Thyroid gland (tissue), 4 donors: ENCODE data around the gene ALOXE3. TPM values are rescaled to one million over a fixed set of nuclear protein-coding genes. Genes with fewer than 3 reads are reported as not detected.

ENCODE experiments used
- DNase-seq, 2 donors: peaks; one replicate each; pipeline ENCODE4 v3.0.0-alpha.2; 2019
- H3K27ac ChIP-seq, 3 donors: fragments of 200-600 bp; sonication (generic); 1 replicate in 2 of 3; 2 replicates in 1 of 3; pipeline ENCODE4 v1.5.1; 2016 to 2019; ENCODE audit warnings: mild to moderate bottlenecking in 1 of 3, moderate library complexity in 1 of 3
- H3K27me3 ChIP-seq: fragments of 200-600 bp; sonication (generic); one replicate; pipeline ENCODE4 v1.5.1; 2019
- H3K36me3 ChIP-seq, 2 donors: fragments of 200-600 bp; sonication (generic); one replicate each; pipeline ENCODE4 v1.5.1; 2016 to 2019
- H3K4me1 ChIP-seq, 2 donors: fragments of 200-600 bp; sonication (generic); one replicate each; pipeline ENCODE4 v1.5.1; 2017 to 2019
- H3K4me3 ChIP-seq, 3 donors: fragments of 200-600 bp; sonication (generic); replicated peaks in 1 of 3; 1 replicate in 2 of 3; 2 replicates in 1 of 3; pipeline ENCODE4 v1.5.1; 2016; ENCODE audit warnings: mild to moderate bottlenecking in 1 of 3
- H3K9me3 ChIP-seq: fragments of 200-600 bp; sonication (generic); one replicate; pipeline ENCODE4 v1.5.1; 2017
- POLR2A ChIP-seq, 2 donors: fragments of 450-650 bp; IDR thresholded peaks; one replicate each; pipeline ENCODE4 v1.6.1; 2017; ENCODE audit warnings: antibody characterized with exemption in 2 of 2, mild to moderate bottlenecking in 2 of 2, moderate library complexity in 1 of 2
- WGBS, 2 donors: methylation state at CpG; one replicate each; pipeline ENCODE4 v1.1.5; 2017; 5-methylcytosine and 5-hydroxymethylcytosine counted together
- intact Hi-C: fragments of 100-400 bp; cut with DNase I; formaldehyde crosslinking; loops from one replicate; pipeline ENCODE4 v1.15.1; 2023
- total RNA-seq, 4 donors: library from RNA; depleted of rRNA; stranded (reverse); fragments of >200 nt; gene quantifications; one replicate each; pipeline ENCODE4 v1.2.3, GENCODE V29; 2016
- TF ChIP-seq, protein P1 (sequence below), 6 experiments: fragments of 200-600 bp in 3 of 6; fragments of 450-650 bp in 3 of 6; sonication (generic) in 3 of 6; IDR thresholded peaks; one replicate each; pipeline ENCODE4 v1.5.1; 2016 to 2019; ENCODE audit warnings: antibody characterized with exemption in 6 of 6, mild to moderate bottlenecking in 2 of 6, inconsistent platforms in 1 of 6, moderate library complexity in 1 of 6

ALOXE3 gene
- total RNA-seq, 4 donors from 2014 or later, result not detected

DNA sequence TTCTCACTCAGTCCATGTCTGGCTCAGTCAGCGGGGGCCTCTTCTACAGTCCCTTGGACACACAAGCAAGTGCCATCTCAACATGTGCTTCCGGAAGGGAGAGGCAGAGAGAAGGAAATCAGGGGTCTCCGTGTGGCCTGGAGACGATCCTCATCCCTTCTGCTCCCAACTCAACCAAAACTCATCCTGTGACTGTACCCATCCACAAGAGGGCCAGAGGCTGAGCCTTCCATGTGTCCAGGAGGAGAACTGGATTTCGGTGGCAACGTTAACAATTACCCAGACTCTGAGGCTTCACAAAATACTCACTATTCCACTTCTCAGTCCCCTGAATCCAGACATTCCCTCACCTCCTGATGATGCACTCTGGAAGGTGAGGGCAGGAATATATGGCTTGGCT is 23.0 kb downstream of the ALOXE3 start:
- no peak overlapping the region for H3K27ac ChIP-seq
- no peak overlapping the region for H3K4me3 ChIP-seq
- WGBS, 2 donors, result 73 to 80% methylated on average over 6 of the region's 6 CpGs
- TF ChIP-seq POLR2A (IDR thresholded peaks at IDR 0.05), result no peak
- TF ChIP-seq, protein P1, sequence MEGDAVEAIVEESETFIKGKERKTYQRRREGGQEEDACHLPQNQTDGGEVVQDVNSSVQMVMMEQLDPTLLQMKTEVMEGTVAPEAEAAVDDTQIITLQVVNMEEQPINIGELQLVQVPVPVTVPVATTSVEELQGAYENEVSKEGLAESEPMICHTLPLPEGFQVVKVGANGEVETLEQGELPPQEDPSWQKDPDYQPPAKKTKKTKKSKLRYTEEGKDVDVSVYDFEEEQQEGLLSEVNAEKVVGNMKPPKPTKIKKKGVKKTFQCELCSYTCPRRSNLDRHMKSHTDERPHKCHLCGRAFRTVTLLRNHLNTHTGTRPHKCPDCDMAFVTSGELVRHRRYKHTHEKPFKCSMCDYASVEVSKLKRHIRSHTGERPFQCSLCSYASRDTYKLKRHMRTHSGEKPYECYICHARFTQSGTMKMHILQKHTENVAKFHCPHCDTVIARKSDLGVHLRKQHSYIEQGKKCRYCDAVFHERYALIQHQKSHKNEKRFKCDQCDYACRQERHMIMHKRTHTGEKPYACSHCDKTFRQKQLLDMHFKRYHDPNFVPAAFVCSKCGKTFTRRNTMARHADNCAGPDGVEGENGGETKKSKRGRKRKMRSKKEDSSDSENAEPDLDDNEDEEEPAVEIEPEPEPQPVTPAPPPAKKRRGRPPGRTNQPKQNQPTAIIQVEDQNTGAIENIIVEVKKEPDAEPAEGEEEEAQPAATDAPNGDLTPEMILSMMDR (IDR thresholded peaks at IDR 0.05), result no peak
- peaks cover 0 to 5% of the 10 kb centered on the region in 2 donors for H3K4me1 ChIP-seq
- DNase-seq, result no peak
- H3K9me3 ChIP-seq, result no peaks in the 10 kb centered on the region
- H3K27me3 ChIP-seq, result no peaks in the 10 kb centered on the region
- H3K36me3 ChIP-seq, result no peaks in the 10 kb centered on the region
- intact Hi-C loops, result no loop called here

DNA sequence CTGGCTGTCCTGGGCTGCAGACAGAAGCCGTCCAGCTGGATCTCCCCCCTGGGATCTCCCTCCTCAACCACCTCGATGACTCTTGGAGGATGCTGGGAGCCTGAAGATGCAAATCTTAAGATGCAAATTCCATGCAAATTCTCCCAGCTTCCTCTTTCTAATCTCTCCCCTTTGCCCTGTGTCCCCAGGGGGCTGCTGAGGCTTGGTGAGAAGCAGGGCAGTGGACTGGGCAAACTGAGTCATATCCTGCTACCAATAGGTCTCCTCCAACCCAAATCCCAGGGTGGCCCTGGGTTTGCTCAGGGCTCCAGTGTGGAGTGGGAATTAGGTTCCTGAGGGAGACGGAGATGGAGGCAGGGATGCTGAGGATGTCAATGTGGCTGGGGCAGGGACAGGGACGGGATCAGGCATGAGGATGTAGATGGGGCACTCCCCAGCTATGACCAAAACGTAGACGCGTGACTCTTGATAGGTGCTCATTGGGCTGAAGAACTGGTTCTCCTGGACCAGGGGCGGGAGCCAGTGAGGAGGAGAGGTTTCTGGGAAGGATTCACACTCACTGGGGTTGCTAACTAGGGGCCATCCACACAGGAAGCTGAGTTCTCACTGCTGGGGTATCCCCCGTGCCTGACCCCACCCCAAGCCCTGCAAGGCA is 27.2 kb downstream of the ALOXE3 start:
- no peak for DNase-seq
- no peak for TF ChIP-seq POLR2A (IDR thresholded peaks at IDR 0.05)
- TF ChIP-seq, protein P1 (IDR thresholded peaks at IDR 0.05), result no peak
- intact Hi-C loops, result no loop called here
- Histone ChIP-seq H3K27me3 (no peaks in the 10 kb centered on the region), H3K4me1 (no peaks in the 10 kb centered on the region), H3K27ac (no peak overlapping the region), H3K36me3 (no peaks in the 10 kb centered on the region), H3K4me3 (no peak overlapping the region), H3K9me3 (no peaks in the 10 kb centered on the region)
- 44 to 46% methylated on average over 9 of the region's 9 CpGs for WGBS, 2 donors

DNA sequence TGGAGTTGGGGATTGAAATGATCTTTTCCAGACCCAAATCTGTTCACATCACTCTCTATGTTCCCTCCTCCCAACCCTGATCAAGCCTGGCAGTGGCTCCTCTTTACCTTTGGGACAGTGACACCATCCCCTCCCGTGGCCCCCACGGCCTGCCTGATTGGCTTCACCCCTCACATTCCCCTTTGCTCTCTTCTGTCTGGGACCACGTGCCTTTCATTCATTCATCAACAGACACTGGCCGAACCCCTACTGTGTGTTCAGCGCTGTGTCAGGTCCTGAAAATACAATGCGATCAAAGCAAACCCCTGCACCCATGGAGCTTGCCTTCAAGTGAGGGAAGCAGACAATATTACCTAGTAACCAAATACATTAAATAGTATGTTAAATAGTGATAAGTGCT is 28.6 kb downstream of the ALOXE3 start:
- intact Hi-C loops, result no loop called here
- Histone ChIP-seq H3K36me3 (no peaks in the 10 kb centered on the region), H3K4me3 (no peak overlapping the region), H3K9me3 (no peaks in the 10 kb centered on the region), H3K4me1 (no peaks in the 10 kb centered on the region), H3K27ac (no peak overlapping the region), H3K27me3 (no peaks in the 10 kb centered on the region)
- 67 to 68% methylated on average over 6 of the region's 6 CpGs for WGBS, 2 donors
- TF ChIP-seq POLR2A (IDR thresholded peaks at IDR 0.05), result no peak
- TF ChIP-seq, protein P1 (IDR thresholded peaks at IDR 0.05), result no peak
- no peak for DNase-seq

DNA sequence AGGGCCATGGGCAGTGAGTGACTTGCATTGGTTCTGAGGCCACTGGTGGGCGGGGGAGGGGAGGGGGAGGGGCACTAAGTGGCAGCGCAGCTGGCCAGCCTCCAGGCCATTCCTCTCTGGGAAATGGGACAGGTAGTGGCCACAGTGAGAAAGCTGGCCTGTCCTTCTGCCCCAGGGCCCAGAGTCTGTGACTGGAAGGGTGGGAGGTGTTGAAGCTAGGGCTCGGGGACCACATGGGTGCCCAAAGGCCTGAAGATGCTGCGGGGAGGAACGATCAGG is 30.4 kb downstream of the ALOXE3 start:
- no peak overlapping the region for H3K27ac ChIP-seq
- intact Hi-C loops, result no loop called here
- H3K36me3 ChIP-seq, result no peaks in the 10 kb centered on the region
- WGBS, 2 donors, result 73 to 83% methylated on average over 5 of the region's 5 CpGs
- no peak for DNase-seq
- no peak for TF ChIP-seq POLR2A (IDR thresholded peaks at IDR 0.05)
- TF ChIP-seq, protein P1 (IDR thresholded peaks at IDR 0.05), result no peak
- no peaks in the 10 kb centered on the region for H3K4me1 ChIP-seq
- no peaks in the 10 kb centered on the region for H3K27me3 ChIP-seq
- no peak overlapping the region for H3K4me3 ChIP-seq
- H3K9me3 ChIP-seq, result no peaks in the 10 kb centered on the region

DNA sequence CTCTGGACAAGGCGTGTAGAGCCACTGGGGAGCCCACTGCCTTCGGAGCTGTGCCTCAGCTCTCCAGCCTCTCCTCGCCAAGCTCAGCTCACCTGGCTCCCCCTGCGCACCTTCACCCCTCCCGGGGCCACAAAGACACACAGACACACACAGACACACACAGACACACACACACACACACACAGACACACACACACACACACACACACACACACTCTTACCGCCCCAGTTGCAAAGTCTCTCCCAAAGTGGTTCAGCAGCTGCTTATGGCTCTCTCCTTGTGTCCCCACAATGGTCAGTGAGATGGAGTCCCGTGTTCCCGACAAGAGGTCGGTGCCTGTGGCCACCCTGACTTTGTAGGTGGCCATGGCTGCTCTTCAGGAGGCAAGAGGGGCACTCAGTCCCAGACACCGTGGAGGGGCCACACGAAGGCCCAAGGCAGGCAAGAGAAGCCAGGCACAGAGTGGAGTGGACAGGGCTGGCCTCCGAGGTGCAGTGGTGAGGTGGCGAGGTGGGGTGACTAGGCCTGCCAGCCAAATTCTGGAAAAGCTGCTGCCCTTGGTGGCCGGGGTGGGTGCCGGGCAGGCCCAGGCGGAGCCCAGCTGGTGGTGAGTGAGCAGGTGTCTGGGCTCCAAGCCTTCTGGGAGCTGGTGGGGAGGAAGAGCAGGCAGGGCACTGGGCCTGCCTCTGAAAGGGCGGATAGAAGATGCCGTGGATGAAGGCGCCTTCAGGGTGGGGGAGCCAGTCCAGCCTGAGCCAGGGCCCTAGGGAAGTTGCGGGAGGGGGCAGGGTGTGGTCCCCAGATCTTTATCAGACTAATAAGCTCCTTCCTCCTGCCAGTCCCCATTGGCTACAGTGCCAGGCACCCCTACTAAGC is 31.0 kb downstream of the ALOXE3 start, which contains the start of gene ALOX12B:
Gene ALOX12B (minus strand): TSS at position 642 of the 877 bp plus-strand sequence. CDS start 274 bp downstream, at position 368.
- 74 to 80% methylated on average over 17 to 20 of the region's 20 CpGs for WGBS, 2 donors
- Histone ChIP-seq H3K4me3 (no peak within 1 kb of the TSS), H3K4me1 (no peaks in the 10 kb centered on the region), H3K36me3 (no peaks in the 10 kb centered on the region), H3K27ac (no peak within 1 kb of the TSS), H3K9me3 (no peaks in the 10 kb centered on the region), H3K27me3 (no peaks in the 10 kb centered on the region)
- TF ChIP-seq, protein P1 (IDR thresholded peaks at IDR 0.05), result no peak
- TF ChIP-seq POLR2A (IDR thresholded peaks at IDR 0.05), result no peak
- intact Hi-C loops, result no loop called here
- no peak for DNase-seq
